Fibroblast of lung (primary cell): ENCODE data around the gene DKK1. TPM values are rescaled to one million over a fixed set of nuclear protein-coding genes. Genes with fewer than 3 reads are reported as not detected.

Source experiments
- DNase-seq, 2 donors: peaks; one replicate each; pipeline versions ENCODE4 v3.0.0 to v3.0.0-alpha.2; 2010; ENCODE audit warnings: low read depth in 2 of 2
- H2AFZ ChIP-seq: 2 replicates; pipeline ENCODE4 v1.5.1; 2012; ENCODE audit warnings: low read length, control low read depth, inconsistent platforms
- H3K27ac ChIP-seq: 2 replicates; pipeline ENCODE4 v1.5.1; 2011; ENCODE audit warnings: low read length, control low read depth; ENCODE audit not compliant: insufficient read depth
- H3K27me3 ChIP-seq: 2 replicates; pipeline ENCODE4 v1.5.1; 2011; ENCODE audit warnings: mild to moderate bottlenecking, low read length; ENCODE audit not compliant: control insufficient read depth, insufficient read depth
- H3K36me3 ChIP-seq: 2 replicates; pipeline ENCODE4 v1.5.1; 2011; ENCODE audit warnings: low read length; ENCODE audit not compliant: control insufficient read depth, insufficient read depth
- H3K4me1 ChIP-seq: 2 replicates; pipeline ENCODE4 v1.5.1; 2011; ENCODE audit warnings: low read length; ENCODE audit not compliant: control insufficient read depth, insufficient read depth; ENCODE audit errors: extremely low read depth
- H3K4me2 ChIP-seq: 2 replicates; pipeline ENCODE4 v1.5.1; 2011; ENCODE audit warnings: low read length, control low read depth; ENCODE audit not compliant: insufficient read depth; ENCODE audit errors: extremely low read depth
- H3K4me3 ChIP-seq, 4 experiments: fragments of 200-600 bp in 1 of 4; sonication (generic) in 1 of 4; replicated peaks in 1 of 4; 2 replicates each; pipeline ENCODE4 v1.5.1; 2011 to 2016; ENCODE audit warnings: low read length in 4 of 4, low read depth in 3 of 4, mild to moderate bottlenecking in 3 of 4, control low read depth in 2 of 4, inconsistent platforms in 1 of 4, mixed read lengths in 1 of 4; ENCODE audit not compliant: insufficient read depth in 1 of 4; ENCODE audit errors: control extremely low read depth in 1 of 4
- H3K79me2 ChIP-seq: 2 replicates; pipeline ENCODE4 v1.5.1; 2012; ENCODE audit warnings: mild to moderate bottlenecking, low read length, inconsistent platforms; ENCODE audit not compliant: control insufficient read depth, insufficient read depth
- H3K9ac ChIP-seq: 2 replicates; pipeline ENCODE4 v1.5.1; 2011; ENCODE audit warnings: mild to moderate bottlenecking, low read length, control low read depth; ENCODE audit not compliant: insufficient read depth
- H3K9me3 ChIP-seq: 2 replicates; pipeline ENCODE4 v1.5.1; 2012; ENCODE audit warnings: low read depth, low read length; ENCODE audit not compliant: control insufficient read depth, insufficient read depth
- H4K20me1 ChIP-seq: 2 replicates; pipeline ENCODE4 v1.5.1; 2011; ENCODE audit warnings: low read length; ENCODE audit not compliant: control insufficient read depth, insufficient read depth; ENCODE audit errors: extremely low read depth
- EZH2 ChIP-seq: IDR thresholded peaks from 2 replicates; pipeline ENCODE4 v1.5.1; 2012; ENCODE audit warnings: low read length, control low read depth, mild to moderate bottlenecking; ENCODE audit errors: missing control alignments
- polyA plus RNA-seq, 2 donors: library from polyadenylated mRNA; depleted of rRNA in 1 of 2; stranded (reverse) in 1 of 2; unstranded in 1 of 2; fragments of >200 nt; gene quantifications; 2 replicates each; pipeline ENCODE4 v1.2.1, GENCODE V29; 2011 to 2012; ENCODE audit warnings: missing spikeins in 1 of 2
- total RNA-seq: library from RNA; depleted of rRNA; stranded (reverse); fragments of >200 nt; gene quantifications from 2 replicates; pipeline ENCODE4 v1.2.1, GENCODE V29; 2014
- TF ChIP-seq, protein P1 (sequence below), 2 donors: IDR thresholded peaks in 1 of 2; conservative IDR thresholded peaks in 1 of 2; 1 replicate in 1 of 2; 2 replicates in 1 of 2; pipeline ENCODE4 v1.5.1; 2011 to 2012; ENCODE audit warnings: low read length in 2 of 2, control low read depth in 1 of 2, inconsistent platforms in 1 of 2, low read depth in 1 of 2, mild to moderate bottlenecking in 1 of 2

The DKK1 gene
- total and polyA plus RNA-seq, 2 donors (not counting 1 experiment from before 2014, with no cell fraction given): 52.3 to 80.6 TPM

DNA sequence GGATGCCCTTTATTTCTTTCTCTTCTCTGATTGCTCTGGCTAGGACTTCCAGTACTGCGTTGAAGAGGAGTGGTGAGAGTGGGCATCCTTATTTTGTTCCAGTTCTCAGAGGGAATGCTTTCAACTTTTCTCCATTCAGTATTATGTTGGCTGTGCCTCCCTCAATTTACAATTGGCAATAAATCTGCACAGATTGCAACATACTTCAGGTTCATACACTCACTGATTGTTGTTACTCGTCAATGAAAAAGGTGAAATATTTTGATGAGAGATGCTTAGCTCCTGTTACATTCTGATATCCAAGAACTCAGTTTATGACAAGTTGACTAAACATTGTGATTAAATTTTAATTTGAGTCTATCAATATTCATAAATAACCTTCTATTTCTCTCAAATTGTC is 37.9 kb upstream of the DKK1 start:
- Histone ChIP-seq H4K20me1 (no peaks in the 10 kb centered on the region), H3K36me3 (no peaks in the 10 kb centered on the region), H3K4me2 (no peak overlapping the region), H3K4me1 (no peaks in the 10 kb centered on the region), H3K27me3 (no peaks in the 10 kb centered on the region), H3K27ac (no peak overlapping the region), H2AFZ (no peak overlapping the region), H3K79me2 (no peaks in the 10 kb centered on the region), H3K9me3 (no peaks in the 10 kb centered on the region), H3K4me3 (no peak overlapping the region), H3K9ac (no peak overlapping the region)
- no peak for TF ChIP-seq EZH2
- TF ChIP-seq, protein P1, sequence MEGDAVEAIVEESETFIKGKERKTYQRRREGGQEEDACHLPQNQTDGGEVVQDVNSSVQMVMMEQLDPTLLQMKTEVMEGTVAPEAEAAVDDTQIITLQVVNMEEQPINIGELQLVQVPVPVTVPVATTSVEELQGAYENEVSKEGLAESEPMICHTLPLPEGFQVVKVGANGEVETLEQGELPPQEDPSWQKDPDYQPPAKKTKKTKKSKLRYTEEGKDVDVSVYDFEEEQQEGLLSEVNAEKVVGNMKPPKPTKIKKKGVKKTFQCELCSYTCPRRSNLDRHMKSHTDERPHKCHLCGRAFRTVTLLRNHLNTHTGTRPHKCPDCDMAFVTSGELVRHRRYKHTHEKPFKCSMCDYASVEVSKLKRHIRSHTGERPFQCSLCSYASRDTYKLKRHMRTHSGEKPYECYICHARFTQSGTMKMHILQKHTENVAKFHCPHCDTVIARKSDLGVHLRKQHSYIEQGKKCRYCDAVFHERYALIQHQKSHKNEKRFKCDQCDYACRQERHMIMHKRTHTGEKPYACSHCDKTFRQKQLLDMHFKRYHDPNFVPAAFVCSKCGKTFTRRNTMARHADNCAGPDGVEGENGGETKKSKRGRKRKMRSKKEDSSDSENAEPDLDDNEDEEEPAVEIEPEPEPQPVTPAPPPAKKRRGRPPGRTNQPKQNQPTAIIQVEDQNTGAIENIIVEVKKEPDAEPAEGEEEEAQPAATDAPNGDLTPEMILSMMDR (conservative IDR thresholded peaks at IDR 0.05 in 1 of 2, IDR thresholded peaks at IDR 0.05 in 1 of 2; ENCODE audit: low read depth in 1 of 2, low read length in 2 of 2): no peak
- DNase-seq: no peak

DNA sequence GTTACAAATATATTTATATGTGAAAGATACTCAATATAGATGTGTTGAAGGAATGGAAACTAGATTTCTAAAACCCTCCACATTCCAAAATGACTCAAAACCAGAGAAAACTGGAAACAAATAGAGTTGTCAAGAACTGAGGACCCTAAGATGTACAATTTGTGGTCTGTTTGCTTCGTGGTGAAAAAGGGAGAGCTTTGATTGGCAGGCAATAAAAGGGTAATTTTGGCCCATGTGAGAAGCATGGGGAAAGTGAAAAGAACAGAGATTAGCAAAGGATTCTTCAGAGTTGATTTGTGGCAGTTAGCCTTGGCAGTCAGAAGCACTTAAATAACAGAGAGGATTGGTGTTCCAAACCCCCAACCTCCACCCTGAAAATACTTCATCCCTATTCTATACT is 37.1 kb upstream of the DKK1 start:
- no peak overlapping the region for H3K27ac ChIP-seq
- H4K20me1 ChIP-seq: no peaks in the 10 kb centered on the region
- H3K9me3 ChIP-seq: no peaks in the 10 kb centered on the region
- H3K79me2 ChIP-seq: no peaks in the 10 kb centered on the region
- no peaks in the 10 kb centered on the region for H3K27me3 ChIP-seq
- H3K4me1 ChIP-seq: no peaks in the 10 kb centered on the region
- no peak overlapping the region for H3K4me3 ChIP-seq
- no peak overlapping the region for H2AFZ ChIP-seq
- peak in 1 of 2 donors; percentile 23 for DNase-seq
- H3K36me3 ChIP-seq: no peaks in the 10 kb centered on the region
- H3K9ac ChIP-seq: no peak overlapping the region
- H3K4me2 ChIP-seq: no peak overlapping the region
- no peak for TF ChIP-seq EZH2
- TF ChIP-seq, protein P1 (conservative IDR thresholded peaks at IDR 0.05 in 1 of 2, IDR thresholded peaks at IDR 0.05 in 1 of 2; ENCODE audit: low read depth in 1 of 2, low read length in 2 of 2): no peak

DNA sequence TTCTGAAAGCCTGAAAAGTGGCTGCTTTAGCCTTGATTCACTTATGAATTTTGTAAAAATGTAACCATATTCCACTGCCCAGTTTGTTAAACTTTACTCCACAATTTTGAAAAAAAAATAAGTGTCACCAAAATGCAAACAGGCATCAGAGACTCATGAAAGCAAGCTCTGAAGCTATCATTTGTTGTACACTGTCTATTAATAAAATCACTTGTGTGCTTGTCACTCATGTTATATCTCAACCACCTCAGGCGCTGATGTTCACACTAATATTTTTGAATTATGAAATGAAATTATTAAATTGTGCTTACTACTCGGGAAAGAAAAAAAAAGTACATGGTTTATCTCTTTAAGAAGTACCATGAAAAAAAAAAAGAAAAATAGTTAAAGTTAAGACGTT is 34.5 kb upstream of the DKK1 start:
- Histone ChIP-seq H3K4me1 (no peaks in the 10 kb centered on the region), H3K4me2 (no peak overlapping the region), H3K4me3 (no peak overlapping the region), H3K79me2 (no peaks in the 10 kb centered on the region), H3K27ac (no peak overlapping the region), H3K27me3 (no peaks in the 10 kb centered on the region), H3K9ac (no peak overlapping the region), H4K20me1 (no peaks in the 10 kb centered on the region), H2AFZ (no peak overlapping the region), H3K9me3 (no peaks in the 10 kb centered on the region), H3K36me3 (no peaks in the 10 kb centered on the region)
- no peak for DNase-seq
- TF ChIP-seq EZH2: no peak
- TF ChIP-seq, protein P1 (conservative IDR thresholded peaks at IDR 0.05 in 1 of 2, IDR thresholded peaks at IDR 0.05 in 1 of 2; ENCODE audit: low read depth in 1 of 2, low read length in 2 of 2): no peak
